ENCODE measurements around the gene TMEM267.
"Not testable (repeated sequence)": the region's sequence is repeated elsewhere in the genome, so short reads cannot be mapped to it uniquely, and the experiment has no call there.

The TMEM267 gene

GRCh38 chr5:43456556-43456955 is 27.1 kb downstream of the TMEM267 start:
- DNase-seq (ENCODE audit: low read depth in 3 of 3): no peak

DNA sequence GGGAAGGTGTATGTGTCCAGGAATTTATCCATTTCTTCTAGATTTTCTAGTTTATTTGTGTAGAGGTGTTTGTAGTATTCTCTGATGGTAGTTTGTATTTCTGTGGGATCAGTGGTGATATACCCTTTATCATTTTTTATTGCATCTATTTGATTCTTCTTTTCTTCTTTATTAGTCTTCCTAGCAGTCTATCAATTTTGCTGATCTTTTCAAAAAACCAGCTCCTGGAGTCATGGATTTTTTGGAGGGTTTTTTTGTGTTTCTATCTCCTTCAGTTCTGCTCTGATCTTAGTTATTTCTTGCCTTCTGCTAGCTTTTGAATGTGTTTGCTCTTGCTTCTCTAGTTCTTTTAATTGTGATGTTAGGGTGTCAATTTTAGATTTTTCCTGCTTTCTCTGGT is 42.1 kb downstream of the TMEM267 start:
- not testable (repeated sequence) for DNase-seq (ENCODE audit: low read depth in 3 of 3)

DNA sequence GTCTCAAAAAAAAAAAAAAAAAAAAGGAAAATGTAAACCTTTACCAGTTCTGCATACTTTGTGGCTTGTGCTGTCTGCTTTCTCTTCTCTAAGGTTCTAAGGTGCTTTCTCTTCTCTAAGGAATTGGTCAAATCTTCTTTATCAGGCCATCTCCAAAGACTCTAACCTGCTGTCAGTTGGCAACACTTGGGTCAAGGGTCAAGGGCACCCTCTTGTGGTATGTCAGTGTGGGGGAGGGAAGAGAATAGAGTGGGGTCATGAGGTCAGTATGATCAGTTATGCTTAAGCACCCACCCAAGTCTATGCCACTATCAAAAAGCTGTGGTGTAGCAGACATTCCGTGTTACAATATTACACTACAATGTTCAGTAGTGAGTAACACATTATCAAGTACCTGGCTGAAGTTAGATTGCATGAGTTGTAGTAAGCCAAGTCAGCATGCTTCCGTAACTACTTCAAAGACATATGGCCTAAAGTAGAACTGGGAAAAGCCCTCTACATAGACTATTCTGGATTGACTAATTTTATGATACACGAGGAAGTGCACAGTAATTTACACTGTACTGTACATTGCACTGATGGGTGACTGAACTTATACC is 46.5 kb downstream of the TMEM267 start:
- no peak for DNase-seq (ENCODE audit: low read depth in 3 of 3)

GRCh38 chr5:43433382-43433781 is 50.3 kb downstream of the TMEM267 start:
- DNase-seq (ENCODE audit: low read depth in 3 of 3): no peak

DNA sequence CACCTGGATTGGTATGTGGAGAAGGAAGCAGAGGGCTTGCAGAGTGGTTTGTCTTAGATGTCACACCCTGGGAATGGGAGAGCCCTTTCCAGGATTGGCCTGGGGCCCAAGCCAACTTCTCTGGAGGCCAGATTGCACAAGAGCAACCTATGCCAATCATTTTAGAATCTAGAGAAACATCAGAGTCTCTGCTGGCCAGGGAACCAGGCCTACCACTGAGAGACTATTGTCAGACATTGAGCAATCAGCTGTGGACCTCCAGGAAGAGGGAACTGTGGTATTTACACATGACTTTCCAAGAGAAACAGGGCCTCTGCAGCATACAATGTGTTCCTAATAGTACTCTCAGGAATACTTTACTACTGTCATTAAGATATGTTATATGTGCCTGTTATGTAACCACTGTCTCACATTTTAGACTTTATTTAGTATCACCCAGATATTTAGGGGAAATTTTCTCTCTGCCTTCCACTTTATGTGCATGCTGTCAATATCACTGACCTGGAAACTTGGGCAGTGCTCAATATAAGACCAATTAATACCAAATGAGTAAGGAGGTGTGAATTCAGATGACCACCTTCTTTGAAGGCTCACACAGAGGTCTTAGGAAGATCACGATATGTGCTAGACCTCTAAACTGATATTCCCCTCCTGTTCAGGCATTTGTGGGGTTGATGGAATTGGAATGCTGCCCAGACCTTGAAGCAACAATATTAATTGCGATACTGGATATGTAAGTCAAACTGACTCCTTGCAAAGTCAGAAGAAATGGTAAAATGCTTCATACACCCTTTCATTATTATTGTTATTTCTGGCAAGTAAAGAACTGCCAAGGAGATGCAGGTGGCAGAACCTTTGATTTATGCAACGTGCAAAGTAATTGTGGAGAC is 50.9 kb downstream of the TMEM267 start:
- no peak for DNase-seq (ENCODE audit: low read depth in 3 of 3)

GRCh38 chr5:43429706-43430105 is 54.0 kb downstream of the TMEM267 start:
- no peak for DNase-seq (ENCODE audit: low read depth in 3 of 3)

GRCh38 chr5:43429016-43429415 is 54.6 kb downstream of the TMEM267 start:
- no peak for DNase-seq (ENCODE audit: low read depth in 3 of 3)

- DNase-seq (ENCODE audit: low read depth in 3 of 3): no peak
Observed at GRCh38 chr5:43427306-43427705, 56.4 kb downstream of the TMEM267 start.

GRCh38 chr5:43425983-43426382 is 57.7 kb downstream of the TMEM267 start:
- no peak for DNase-seq (ENCODE audit: low read depth in 3 of 3)

DNA sequence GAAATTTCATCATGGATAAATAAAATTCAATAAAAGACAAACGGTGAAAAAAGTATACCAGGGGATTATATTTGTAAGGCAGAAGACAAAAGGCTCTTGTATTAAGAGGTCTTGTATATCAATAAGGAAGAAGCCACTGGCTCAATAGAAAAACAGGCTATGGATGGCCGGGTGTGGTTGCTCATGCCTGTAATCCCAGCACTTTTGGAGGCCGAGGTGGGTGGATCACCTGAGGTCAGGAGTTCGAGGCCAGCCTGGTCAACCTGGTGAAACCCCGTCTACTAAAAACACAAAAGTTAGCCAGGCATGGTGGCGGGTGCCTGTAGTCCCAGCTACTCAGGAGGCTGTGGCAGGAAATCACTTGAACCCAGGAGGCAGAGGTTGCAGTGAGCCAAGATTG is 60.6 kb downstream of the TMEM267 start:
- DNase-seq (ENCODE audit: low read depth in 3 of 3): not testable (repeated sequence)

- DNase-seq (ENCODE audit: low read depth in 3 of 3): no peak
Observed at GRCh38 chr5:43422143-43422542, 61.5 kb downstream of the TMEM267 start.

GRCh38 chr5:43421450-43422133 is 62.1 kb downstream of the TMEM267 start:
- no peak for DNase-seq (ENCODE audit: low read depth in 3 of 3)

GRCh38 chr5:43420241-43420640 is 63.4 kb downstream of the TMEM267 start:
- DNase-seq (ENCODE audit: low read depth in 3 of 3): no peak

DNA sequence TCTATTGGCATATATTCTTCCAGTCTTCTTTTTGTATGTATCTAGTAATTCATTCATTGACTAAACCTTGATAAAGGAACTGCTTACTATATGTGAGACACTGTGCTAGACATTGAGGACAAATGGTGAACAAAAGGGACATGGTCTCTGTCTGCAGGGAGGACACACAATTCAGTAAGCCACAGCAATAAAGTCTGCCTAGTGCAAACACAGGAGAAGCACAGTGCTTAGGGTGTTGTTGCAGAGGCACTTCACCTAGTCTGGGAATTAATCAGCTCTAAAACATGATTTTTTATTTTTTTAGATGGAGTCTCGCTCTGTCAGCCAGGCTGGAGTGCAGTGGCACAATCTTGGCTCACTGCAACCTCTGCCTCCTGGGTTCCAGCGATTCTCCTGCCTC is 65.1 kb downstream of the TMEM267 start:
- no peak for DNase-seq (ENCODE audit: low read depth in 3 of 3)

DNA sequence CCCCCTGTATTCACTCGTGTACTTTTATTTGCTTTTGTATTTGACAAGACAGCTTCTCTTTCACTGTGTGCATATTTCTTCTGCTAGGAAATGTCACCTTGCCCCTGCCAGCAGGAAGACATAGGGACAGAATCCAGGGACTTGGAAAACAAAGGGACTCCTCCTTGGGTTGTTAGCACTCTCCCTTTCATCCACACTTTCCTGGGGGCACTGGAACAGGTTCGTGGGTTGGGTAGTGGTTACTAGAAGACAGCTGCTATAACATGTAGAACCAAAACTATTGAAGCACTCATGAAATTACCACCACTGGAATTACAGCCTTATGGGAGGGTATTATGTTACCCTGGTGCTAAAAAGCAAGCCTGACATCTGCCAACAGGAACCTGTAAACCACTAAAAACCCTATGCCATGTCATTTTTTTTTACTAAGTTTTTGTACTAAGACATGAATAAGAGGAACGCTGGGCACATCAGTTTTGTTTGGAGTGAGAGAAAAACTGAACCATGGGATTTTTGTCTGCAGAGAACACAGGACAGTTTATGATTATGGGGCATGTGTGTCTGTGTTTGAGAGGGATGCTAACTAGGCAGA is 66.8 kb downstream of the TMEM267 start:
- DNase-seq (ENCODE audit: low read depth in 3 of 3): no peak

- no peak for DNase-seq (ENCODE audit: low read depth in 3 of 3)
Observed at GRCh38 chr5:43415935-43416802, 67.5 kb downstream of the TMEM267 start.

GRCh38 chr5:43413966-43414365 is 69.7 kb downstream of the TMEM267 start:
- DNase-seq (ENCODE audit: low read depth in 3 of 3): no peak

- no peak for DNase-seq (ENCODE audit: low read depth in 3 of 3)
Observed at GRCh38 chr5:43412644-43413043, 71.0 kb downstream of the TMEM267 start.

- DNase-seq (ENCODE audit: low read depth in 3 of 3): no peak
Observed at GRCh38 chr5:43412156-43412555, 71.5 kb downstream of the TMEM267 start, which contains the start of gene CCL28. Gene CCL28 (minus strand): TSS chr5:43412391. CDS start chr5:43412316, 75 bp downstream.

- DNase-seq (ENCODE audit: low read depth in 3 of 3): no peak
Observed at GRCh38 chr5:43411495-43411894, 72.2 kb downstream of the TMEM267 start.

- no peak for DNase-seq (ENCODE audit: low read depth in 3 of 3)
Observed at GRCh38 chr5:43410414-43410813, 73.3 kb downstream of the TMEM267 start.

Measured in stimulated activated CD4-positive, alpha-beta T cell treated with anti-CD3 and anti-CD28 coated beads, TNF-alpha, amount 100 ng/mL, for 4 hours (primary cell).